ENCODE results near the gene HLA-DOA.
A peak's percentile ranks its signal among the peaks of the same experiment; 100 is the strongest.

DNA sequence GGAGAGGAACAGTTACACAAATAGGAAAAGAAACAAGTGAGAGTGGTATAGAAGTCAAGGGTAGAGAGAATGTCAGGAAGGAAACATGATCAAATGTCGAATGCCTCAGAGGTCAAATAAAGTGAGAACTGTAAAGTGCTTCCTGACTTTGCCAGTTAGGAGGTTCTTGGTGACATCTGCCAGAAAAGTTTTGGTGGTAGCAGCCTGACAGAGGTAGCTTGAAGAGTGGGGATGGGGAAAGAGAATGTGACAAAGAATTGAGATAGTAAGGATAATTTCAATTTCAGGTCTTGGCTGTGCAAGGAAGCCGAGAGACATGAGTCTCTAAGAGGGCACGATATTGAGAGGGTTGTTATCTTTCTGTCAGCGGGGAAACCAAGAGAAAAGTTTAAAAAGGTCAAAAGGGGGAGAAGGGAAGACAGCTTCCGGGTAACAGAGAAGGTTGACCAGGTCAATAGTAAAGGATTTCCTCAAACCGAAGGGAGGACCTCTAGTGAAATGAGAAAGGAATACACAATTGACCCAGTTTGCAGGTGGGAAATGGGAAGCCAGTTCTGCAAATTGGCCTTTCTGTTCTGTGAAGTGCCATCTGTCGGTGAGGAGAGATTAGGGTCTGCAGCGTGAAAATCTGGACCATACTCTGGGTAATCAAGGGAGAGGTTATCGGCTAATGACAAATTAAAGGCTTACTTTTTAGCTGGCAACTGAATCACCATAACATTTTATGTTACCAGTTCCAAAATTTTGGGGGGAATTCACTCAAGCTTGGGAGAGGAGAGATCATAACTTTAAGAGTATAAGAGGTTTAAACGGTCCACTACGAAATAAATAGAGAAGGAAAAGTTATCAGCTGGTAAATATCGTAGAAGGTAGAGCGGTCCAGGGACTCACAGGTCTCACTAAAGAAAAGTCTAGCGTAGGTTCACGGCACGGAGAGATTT, 42.0 kb downstream of the HLA-DOA start:
- TF ChIP-seq POLR2A (IDR thresholded peaks at IDR 0.05), result peak; percentile 9
- TF ChIP-seq, protein P1, sequence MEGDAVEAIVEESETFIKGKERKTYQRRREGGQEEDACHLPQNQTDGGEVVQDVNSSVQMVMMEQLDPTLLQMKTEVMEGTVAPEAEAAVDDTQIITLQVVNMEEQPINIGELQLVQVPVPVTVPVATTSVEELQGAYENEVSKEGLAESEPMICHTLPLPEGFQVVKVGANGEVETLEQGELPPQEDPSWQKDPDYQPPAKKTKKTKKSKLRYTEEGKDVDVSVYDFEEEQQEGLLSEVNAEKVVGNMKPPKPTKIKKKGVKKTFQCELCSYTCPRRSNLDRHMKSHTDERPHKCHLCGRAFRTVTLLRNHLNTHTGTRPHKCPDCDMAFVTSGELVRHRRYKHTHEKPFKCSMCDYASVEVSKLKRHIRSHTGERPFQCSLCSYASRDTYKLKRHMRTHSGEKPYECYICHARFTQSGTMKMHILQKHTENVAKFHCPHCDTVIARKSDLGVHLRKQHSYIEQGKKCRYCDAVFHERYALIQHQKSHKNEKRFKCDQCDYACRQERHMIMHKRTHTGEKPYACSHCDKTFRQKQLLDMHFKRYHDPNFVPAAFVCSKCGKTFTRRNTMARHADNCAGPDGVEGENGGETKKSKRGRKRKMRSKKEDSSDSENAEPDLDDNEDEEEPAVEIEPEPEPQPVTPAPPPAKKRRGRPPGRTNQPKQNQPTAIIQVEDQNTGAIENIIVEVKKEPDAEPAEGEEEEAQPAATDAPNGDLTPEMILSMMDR (IDR thresholded peaks at IDR 0.05), result peak; percentile 47 to 58 (median 54)

Measured in right lobe of liver (tissue), 4 donors.